Uterus (tissue), 2 donors: ENCODE data around the gene RASSF1.

ENCODE experiments used
- CTCF ChIP-seq, 4 experiments: fragments of 200-600 bp in 2 of 4; fragments of 450-650 bp in 2 of 4; sonication (generic) in 2 of 4; IDR thresholded peaks; one replicate each; pipeline ENCODE4 v1.5.1; 2016 to 2019; ENCODE audit warnings: antibody characterized with exemption in 4 of 4, mild to moderate bottlenecking in 2 of 4, moderate library complexity in 1 of 4
- POLR2A ChIP-seq, 2 donors: fragments of 450-650 bp; IDR thresholded peaks; one replicate each; pipeline ENCODE4 v1.6.1; 2016; ENCODE audit warnings: antibody characterized with exemption in 2 of 2, mild to moderate bottlenecking in 1 of 2, moderate library complexity in 1 of 2

GRCh38 chr3:50365842-50366220, 25.2 kb upstream of the RASSF1 start:
- TF ChIP-seq CTCF (IDR thresholded peaks at IDR 0.05) (no peak), POLR2A (IDR thresholded peaks at IDR 0.05) (no peak)
